NCI-H82 treated with DMSO at 0.1 percent for 48 hours (cell line): Measurements from ENCODE around the gene TTK.

Source experiments
- DNase-seq: peaks from one replicate; lab custom pipeline; 2025; ENCODE audit not compliant: unreplicated experiment; lab: John Stamatoyannopoulos, UW

The TTK gene

DNA sequence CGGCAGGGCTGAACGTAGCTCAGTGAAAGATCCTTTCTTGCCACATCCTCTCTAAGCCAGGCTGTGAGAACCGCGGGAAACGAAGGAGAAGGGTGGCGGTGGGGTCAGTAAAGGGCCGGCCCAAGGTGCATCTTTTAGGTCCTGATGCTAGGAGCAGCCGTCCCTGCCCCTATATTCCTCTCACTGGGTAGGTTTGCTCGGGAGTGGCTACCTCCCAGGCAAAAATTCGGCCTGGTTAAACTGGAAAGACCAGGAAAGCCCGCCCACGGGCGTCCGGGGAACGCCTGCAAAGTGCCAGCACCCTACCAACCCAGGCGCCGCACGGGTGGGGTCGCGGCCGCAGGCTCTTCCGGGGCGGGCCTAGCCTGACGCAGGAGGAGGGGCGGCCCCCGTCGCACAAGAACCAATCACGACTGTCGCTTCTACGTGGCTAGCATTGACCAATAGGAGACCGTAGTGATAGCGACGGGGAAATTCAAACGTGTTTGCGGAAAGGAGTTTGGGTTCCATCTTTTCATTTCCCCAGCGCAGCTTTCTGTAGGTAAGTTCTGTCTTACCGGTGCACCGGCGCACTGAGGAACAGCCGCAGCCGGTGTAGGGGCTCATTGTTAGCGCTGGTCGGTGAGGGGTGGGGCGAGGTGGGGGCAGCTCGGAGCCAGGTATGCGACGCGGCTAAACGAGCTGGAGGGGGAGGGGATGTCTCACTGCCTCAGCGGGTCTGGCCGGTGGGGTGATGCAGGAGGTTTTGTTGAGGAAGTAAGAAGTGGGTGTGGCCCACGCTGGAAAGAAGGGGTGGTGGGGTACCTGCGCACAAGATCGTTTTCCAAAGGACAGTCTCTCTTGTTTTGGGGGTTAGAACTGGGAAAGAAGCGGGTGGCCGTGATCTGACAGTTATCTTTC lies at the start of gene TTK:
Gene TTK, plus strand, starts transcription at position 477 of the 900 bp plus-strand sequence. CDS start 1,195 bp downstream, outside the sequence.
- DNase-seq: peak; percentile 81

DNA sequence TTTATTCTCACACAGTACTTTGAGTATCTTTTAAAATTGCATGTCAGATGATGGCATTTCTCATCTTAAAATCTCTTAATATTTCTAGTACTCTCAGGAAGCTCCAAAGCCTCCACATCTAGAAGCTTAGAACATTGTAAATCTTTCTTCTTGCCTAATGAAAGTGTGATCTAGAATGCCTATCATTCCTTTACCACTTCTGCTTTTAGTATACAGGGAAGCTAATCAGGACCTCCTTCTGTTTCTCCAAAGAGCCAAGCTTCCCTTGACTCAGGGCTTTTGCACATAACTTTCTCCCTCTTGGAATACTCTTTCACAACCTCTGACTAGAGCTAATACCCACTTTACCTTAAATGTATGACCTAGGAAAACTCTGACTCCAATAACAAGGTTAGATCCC lies 49.6 kb upstream of the TTK start:
- no peak for DNase-seq

DNA sequence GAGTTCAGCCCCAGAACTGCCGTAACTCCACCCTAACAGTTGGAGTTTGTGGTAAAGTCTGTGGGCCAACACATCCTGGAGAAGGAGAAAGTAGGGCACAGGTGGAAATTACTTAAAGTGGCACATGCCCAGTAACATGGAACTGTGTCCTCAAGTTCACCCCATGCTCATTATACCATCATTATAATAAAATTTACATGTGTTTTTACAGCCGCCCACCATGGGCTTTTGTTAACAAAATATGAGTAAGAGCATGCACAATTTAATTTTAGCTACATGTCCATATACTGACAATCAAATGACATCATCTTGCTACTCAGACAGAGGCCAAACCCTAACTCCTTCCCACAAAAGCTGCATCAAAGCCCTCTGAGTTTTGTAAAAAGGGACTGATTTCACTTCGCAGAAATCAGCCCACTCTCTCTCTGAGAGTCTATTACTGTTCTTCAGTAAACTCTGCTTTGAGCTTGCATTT lies 39.8 kb upstream of the TTK start:
- no peak for DNase-seq

- DNase-seq: no peak
These were observed 37.3 kb upstream of the TTK start for GRCh38 chr6:79967178-79967577.

GRCh38 chr6:79969784-79970183 lies 34.7 kb upstream of the TTK start:
- no peak for DNase-seq

DNA sequence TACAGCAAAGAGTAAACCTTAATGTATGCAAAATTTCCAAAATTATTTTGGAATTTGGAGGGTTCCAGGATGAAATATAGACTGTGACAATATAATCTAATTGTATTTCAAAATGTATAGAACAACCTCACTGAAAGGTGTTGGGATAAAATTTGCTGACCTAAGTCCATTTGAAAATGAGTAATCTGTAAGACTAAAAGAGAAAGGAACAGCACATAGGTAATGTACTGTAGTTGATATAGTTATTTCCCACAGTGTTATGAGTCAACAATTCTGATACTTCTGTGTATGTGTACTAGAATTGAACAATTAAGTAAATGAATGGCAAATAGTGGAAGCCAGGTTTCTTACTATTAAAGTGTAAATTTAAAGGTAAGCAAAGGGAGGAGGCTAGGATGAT lies 33.3 kb upstream of the TTK start:
- no peak for DNase-seq

DNA sequence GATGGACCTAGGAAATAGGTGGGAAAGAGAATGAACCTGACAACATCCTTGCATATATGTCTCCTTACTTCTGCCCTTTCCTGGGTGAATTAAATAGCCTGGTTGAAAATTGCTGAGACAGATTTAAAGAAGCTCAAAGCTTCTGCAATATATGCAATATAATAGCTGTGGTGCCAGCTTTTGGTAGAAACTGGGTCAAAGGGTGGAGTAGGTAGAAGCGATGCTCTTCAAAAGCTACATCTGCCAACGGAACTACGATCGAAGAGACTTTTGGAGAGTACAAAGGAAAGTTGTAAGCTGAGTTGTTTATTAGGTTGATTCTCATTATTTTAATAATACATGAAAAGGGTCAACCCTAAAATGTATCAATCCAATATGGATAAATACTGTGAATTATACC lies 22.8 kb upstream of the TTK start:
- no peak for DNase-seq

DNA sequence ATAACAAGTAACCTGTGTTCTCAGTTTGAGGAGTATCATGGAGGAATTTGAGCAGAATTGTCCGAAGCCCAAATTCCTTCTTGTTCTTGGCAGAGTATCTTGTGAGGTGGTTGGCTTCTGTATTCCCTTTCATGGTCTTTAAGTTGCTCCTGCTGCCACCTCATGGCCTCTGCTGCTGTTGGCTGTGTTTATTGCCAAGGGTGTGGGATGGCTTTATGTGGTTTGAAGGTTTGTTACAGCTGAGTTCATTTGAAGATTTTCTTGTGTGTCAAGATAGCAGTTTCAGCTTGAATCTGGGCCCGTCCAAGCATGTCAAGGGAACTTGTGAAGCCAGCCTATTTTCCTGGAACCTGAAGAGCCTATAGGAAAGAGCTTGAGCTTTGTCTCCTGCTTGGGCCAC lies 20.2 kb upstream of the TTK start:
- DNase-seq: no peak

DNA sequence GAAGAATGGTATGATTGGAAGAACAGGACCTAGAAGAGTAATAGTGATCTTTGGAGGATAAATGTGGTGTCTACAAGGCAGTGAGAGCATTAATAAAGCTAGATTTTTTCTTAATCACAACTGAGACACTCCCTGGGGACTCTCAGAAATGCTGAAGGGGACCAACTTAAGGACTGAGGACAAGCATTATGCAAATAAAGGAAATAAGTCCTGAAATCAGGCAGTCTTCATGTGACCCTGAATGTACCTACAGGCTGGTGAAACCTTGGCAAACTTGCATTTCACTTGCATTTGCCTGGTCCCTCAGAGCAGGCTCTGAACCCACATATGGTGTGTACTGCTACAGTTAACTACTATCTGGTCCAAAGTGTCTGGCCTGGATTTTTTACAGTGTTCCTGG lies 19.3 kb upstream of the TTK start:
- DNase-seq: no peak

GRCh38 chr6:79989641-79990040 lies 14.8 kb upstream of the TTK start:
- no peak for DNase-seq

DNA sequence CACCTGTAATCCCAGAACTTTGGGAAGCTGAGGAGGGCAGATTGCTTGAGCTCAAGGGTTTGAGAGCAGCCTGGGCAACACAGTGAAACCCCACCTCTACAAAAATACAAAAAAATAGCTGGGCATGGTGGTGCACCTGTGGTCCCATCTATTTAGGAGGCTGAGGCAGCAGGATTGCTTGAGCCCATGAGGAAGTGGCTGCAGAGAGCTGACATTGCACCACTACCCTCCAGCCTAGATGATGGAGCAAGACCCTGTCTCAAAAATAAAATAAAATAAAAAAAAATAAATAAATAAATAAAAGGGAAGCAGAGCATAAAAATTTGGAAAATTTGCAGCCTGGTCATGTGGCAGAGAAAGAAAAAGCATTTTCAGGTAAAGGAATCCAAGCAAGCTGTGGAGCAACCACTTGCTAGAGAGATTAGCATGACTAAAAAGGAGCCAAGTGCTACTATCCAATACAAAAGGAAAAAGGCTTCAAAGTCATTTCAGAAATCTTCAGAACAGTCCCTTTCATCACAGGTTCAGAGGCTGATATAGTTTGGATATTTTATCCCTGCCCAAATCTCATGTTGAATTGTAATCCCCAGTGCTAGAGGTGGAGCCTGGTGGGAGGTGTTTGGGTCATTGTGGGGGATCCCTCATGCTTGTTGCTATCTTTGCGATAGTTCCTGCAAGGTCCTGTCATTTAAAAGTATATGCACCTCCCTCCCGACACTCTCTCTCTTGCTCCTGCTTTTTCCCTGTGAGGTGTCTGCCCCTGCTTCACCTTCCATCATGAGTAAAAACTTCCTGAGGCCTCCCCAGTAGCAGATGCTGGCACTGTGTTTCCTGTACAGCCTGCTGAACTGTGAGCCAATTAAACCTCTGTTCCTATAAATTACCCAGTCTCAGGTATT lies 11.2 kb upstream of the TTK start:
- no peak for DNase-seq

DNA sequence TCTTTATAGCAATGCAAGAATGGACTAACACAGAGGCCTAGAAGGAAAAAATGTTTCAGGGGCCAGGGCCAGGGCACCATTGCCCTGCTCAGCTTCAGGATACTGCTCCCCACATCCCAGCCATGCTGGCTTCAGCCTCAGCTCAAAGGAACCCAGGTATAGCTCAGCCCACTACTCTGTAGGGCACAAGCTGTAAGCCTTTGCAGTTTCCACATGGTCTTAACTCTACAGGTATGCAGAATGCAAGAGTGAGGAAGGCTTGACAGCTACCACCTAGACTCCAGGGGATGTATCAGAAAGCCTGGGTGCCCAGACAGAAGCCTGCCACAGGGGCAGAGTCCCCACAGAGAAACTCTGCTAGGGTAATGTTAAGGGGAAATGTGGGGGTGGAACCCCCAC lies 10.5 kb upstream of the TTK start:
- DNase-seq: no peak

DNA sequence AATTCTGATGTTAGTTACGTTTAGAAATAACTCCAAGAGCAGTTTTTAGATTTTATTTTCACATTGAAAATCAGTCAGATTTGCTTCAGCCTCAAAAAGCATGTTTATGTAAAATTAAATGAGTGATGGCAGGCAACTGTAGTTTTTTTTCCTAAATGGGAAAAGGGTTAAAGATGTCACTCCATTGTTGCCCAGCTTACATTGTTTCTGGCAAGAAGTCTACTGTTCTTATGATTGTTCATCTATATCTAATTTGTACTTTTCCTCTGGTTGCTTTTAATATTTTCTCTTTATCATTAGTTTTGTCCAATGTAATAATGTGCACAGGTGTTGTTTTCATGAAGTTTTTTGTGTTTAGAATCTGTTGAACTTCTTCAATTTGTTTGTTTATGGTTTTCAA lies 6.7 kb upstream of the TTK start:
- no peak for DNase-seq

DNA sequence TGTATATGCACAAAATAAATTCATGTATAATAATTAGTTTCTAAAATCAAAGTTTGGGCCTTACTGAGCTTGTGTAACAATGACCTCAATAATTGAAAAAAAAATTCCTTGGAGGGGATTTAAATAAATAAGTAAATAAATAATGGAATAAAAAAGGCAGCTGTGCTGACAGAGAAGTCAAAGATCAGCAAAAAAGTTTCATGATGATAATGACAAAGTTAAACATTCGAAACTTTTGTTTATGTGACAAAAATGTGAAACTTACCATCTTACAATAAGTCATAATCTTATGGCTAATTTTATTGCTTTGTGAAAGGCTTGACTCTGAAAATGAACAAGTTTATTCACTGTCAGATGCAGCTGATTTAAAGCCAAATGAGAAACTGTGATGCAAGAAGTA lies 3.1 kb upstream of the TTK start:
- no peak for DNase-seq

GRCh38 chr6:80003826-80004172 lies 650 bp upstream of the TTK start:
- DNase-seq: peak; percentile 42

- DNase-seq: no peak
These were observed 957 bp downstream of the TTK start for GRCh38 chr6:80005406-80005805.

GRCh38 chr6:80006541-80006940 lies 2.1 kb downstream of the TTK start:
- DNase-seq: no peak

GRCh38 chr6:80009531-80009930 lies 5.1 kb downstream of the TTK start:
- no peak for DNase-seq

DNA sequence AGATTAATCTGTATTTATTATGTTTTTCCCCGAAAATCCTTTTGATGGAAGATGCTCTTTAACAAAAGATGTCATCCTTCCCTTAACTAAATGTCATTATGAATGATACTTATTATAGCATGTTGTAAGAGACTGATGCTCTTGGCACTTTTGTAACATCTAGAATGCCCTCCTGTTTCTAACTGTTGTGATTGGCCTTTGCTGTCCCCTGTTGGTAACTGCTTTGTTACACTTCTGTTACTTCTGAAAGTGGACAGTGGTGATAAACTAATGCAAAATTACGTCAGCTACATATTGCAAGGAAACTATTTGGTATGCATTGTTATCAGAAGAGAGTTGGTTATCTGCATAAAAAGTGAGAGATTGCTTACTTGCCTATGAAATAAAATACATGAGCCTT lies 5.8 kb downstream of the TTK start:
- DNase-seq: no peak

GRCh38 chr6:80015839-80016435 lies 11.5 kb downstream of the TTK start:
- DNase-seq: no peak

DNA sequence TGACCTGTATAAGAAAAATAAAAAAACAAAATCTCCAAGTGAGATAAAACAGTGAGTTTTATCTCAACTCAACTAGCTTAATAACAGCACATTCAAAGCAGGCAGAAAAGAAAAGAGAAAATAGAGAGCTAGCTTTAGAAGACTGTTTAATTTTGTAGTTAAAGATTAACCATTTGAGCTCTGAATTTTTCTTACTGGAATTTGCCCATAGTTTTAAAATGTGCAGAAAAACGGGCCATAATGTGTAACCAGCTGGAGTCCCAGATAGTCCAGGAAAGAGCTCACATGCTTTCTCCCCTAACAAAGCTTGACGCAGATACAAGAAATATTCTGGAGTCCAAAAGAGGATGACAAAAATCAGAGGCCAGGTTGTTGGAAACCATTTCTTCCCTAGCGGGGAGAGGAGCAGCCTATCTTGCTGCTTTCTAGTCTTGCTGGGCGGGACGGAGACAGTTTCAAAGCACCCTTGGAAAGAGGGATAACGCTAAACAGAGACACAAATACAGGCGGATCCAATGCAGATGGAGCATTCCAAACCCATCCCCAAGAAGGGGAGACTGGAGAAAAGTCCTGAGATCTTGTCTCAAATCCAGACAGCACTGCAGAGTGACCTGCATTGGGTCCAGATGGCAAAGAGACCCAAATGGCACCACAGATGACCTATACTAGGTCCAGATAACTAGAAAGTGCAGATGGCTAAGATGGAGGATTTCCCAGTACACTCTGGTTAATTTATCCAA lies 16.1 kb downstream of the TTK start:
- DNase-seq: no peak
